ENCODE data around the gene COL26A1.
"Not testable (repeated sequence)": the region's sequence is repeated elsewhere in the genome, so short reads cannot be mapped to it uniquely, and the experiment has no call there.

Gene COL26A1

DNA sequence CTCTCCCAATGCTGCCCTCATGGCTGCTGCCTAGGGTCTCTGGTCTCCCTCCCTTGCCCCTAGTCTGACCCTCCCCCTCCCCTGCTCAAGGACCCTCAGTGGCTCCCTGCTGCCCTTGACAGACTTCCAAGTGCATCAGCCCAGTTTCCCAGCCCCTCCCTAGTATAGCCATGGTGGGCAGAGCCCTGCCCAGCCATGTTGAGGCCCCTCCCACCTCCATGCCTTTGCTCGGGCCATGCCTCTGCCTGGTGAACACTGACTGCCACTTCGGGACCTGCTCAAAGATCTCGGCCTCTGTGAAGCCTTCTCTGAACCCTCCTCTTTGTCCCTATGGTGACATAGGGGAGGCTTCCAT is 193.2 kb downstream of the COL26A1 start:
- DNase-seq: no peak

DNA sequence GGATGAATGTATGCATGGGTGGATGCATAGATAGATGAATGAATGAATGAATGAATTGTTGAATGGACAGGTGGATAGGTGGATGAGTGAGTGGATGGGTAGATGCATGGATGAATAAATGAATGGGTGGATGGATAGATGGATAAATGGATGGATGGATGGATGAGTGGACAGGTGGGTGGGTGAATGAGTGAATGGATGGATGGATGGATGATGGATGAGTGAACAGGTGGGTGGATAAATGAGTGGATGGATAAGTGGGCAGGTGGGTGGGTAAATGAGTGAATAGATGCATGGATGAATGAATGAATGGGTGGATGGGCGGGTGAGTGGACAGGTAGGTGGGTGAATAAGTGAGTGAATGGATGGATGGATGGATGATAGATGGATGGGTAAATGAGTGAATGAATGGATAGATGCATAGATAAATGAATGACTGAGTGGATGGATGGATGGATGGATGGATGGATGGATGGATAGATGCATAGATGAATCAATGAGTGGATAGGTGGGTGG is 193.8 kb downstream of the COL26A1 start:
- no peak for DNase-seq

DNA sequence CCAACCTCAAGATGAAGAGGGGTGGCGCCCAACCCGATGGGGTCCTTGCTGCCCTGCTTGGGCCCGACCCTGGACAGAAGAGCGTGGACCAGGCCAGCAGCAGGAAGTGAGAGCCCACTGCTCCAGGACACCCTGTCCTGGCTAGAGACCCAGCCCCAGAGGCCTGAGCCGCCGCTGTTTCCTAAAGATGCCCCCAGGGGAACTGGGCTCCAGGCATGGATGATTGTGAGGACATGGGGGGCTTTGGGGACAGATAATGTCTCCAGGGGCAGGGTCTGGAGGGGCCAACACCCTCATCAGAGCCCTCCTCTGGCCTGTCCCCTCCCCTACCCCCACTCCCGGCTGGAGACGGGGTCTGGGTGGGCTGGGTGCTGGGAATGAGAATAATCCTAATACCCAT is 194.7 kb downstream of the COL26A1 start:
- DNase-seq: no peak

DNA sequence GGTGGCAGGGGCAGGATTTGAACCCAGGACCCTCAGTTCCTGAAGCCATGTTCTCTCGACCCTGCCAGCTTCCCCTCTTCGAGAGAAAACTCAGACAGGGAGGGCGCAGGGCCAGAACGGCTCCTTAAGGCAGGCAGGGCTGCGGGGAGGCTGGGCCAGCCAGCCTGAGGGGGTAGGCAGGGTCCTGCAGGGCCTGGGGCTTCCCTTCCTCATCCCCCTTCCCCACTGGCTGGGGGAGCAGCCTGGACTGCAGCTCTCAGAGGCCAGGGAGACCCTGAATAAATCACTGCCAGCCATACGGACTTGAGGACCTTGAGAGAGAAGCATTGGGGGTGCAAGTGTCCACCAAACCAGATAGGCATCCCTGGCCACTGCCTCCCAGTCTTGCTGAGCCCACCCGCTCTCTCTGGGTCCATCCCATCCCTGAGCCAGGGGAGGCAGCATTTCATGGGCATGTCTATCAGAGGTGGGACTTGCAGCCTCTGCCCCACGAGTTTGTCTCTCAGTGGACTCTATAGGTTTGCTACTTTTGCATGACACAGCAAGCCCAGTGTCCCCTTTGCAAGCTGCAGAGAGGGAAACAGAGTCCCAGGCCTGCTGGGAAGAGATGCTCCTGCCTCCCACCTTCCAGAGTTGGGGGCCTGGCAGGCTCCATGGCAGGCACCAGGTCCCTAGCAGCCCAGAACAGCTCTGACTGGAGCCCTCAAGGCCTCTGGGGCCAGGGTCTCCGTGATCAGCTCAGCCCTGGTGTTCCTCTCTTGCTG is 195.5 kb downstream of the COL26A1 start:
- no peak for DNase-seq

DNA sequence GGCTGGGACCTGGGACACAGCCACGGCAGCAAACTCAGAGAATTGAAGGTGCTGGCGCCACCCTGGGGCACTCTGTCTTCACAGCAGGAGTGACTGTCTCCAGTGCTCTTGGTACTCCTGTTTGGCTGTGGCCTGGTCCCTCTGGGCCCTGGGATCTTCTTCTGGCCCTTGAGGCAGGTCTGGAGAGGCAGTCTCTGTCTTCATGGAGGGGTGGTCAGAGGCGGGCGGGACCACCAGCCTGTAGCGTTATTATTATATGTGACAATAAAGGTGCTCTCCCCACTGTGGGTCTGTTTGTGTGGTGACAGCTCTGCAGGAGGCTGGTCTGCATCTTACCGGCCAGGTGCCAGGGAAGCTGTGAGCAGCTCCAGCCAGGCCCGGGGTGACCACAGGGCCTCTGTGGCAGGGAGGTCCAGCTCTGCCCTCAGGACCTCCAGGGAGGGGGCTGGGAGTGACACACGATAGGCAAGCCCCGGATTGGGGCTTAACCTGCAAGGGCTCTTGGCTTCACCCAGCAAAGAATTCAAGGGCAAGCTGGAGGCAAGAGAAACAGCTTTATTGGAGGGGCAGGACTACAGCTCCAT is 196.2 kb downstream of the COL26A1 start:
- DNase-seq: no peak

DNA sequence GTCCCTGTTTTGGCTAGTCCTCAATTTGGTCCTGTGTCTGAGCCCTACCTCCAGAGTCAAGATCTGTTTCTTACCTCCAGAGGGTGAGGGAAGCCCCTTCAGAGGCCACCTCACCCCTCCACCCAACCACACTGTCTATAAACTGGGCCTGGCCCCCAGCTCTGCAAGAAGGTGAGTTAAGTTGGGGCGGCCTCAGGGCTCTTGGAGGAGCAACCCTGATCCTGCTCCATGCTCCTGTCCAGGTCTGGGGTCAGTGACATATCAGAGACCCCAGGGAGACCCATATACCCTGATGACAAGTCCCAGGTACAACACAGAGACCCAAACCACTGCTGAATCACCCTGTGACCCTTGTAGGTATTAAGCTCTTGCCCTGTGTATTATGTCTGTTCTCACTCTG is 196.9 kb downstream of the COL26A1 start:
- DNase-seq: no peak

DNA sequence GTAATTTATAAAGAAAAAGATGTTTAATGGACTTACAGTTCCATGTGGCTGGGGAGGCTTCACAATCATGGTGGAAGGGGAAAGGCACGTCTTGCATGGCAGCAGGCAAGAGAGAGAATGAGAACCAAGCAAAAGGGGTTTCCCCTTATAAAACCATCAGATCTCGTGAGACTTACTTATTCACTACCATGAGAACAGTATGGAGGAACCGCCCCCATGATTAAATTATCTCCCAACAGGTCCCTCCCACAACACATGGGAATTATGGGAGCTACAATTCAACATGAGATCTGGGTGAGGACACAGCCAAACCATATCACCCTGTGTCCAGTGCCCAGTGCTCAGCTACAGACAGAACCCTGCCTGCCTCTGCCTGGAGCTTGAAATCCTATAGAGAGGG is 197.3 kb downstream of the COL26A1 start:
- DNase-seq: not testable (repeated sequence)

DNA sequence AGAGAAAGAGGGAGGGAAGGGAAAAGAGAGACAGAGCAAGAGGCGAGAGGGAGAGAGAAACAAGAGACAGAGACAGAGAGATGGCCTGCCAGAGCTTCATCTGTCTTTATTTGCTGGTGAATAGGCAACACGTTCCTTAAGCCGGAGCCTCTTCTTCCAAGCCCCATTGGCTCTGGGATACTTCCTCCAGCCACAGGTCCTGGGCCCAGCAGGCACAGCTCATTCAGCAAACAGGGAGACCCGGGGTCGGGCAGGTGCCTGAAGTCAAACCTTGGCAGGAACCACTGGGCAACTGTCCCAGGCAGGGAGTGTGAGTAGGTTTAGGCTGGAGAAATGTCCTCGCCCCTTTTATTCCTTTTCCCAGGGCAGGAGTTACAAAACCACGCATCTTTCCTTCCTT is 198.2 kb downstream of the COL26A1 start:
- DNase-seq: no peak

DNA sequence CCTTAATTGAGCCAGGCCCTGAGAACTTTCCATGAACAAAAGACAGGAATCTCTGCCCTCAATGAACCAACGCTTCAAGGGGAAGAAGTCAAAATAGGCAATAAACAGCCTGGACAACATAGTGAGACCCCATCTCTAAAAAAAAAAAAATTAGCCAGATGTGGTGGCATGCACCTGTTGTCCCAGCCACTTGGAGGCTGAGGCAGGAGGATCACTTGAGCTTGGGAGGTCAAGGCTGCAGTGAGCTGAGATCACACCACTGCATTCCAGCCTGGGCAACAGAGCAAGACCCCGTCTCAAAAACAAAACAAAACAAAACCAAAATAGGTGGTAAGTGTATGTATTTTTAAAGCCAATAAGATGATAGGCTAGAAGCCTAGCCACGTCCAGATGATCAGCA is 198.6 kb downstream of the COL26A1 start:
- not testable (repeated sequence) for DNase-seq

DNA sequence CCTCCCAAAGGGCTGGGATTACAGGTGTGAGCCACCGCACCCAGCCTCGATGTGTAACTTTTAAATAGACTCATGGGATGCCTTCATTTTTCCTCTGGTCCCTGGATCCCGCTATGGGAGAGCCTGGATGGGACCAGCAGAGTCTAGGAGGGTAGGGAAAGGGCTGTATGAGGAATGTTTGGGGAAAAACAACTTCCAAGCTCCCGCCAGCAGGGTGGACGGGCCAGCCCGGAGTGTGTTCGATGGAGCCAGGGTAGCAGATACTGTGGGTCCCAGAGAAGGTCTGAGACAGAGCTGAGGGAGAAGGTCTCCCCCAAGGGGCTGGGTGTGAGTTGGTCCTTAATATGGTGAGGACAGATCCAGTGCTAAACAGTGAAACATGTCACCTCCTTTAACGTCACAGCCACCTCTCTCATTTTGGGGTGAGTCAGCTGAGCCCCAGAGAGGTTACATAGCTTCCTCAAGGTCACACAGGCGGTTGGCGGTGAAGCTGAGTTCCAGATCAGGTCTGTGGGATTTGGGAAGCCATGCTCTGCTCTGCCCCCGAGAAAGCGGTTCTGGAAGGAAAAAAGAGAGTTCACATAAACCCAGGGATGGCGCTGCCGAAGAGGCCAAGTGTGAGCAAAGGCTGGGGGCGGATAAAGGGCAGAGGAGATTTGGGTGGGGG is 200.0 kb downstream of the COL26A1 start:
- DNase-seq: no peak

DNA sequence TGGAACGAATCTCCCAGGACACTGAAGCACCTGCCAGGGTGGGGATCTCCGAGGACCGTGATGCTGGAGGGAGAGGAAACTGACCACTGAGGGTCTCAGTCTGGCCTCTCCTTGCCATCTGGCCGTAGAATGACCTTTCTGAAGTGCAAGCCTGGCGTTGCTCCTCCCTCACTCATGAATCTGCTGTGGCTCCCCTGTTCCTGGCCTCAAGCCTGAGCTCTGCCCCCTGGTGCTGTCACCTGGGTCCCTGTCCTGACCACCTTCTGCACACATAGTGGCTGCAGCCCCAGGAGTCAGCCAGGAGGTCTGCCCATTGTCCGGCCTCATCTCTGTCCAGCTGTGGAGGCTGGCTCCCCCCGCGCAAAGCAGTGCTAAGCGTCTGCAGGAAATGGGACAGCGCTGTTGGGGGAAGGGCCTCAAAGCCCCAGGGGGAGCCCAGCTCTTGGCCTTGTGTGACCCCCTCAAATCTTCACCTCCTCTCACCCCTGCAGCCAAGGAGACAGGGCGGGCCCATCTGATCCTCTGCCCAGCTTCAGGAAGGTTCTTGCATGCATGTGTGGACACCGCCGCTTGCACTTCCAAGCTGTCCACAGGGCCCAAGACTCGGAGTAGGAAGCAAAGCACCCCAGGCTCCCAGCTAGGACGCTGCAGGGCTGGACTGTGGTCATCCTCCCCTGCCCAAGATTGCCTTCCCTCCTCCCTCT is 200.7 kb downstream of the COL26A1 start:
- DNase-seq: no peak

DNA sequence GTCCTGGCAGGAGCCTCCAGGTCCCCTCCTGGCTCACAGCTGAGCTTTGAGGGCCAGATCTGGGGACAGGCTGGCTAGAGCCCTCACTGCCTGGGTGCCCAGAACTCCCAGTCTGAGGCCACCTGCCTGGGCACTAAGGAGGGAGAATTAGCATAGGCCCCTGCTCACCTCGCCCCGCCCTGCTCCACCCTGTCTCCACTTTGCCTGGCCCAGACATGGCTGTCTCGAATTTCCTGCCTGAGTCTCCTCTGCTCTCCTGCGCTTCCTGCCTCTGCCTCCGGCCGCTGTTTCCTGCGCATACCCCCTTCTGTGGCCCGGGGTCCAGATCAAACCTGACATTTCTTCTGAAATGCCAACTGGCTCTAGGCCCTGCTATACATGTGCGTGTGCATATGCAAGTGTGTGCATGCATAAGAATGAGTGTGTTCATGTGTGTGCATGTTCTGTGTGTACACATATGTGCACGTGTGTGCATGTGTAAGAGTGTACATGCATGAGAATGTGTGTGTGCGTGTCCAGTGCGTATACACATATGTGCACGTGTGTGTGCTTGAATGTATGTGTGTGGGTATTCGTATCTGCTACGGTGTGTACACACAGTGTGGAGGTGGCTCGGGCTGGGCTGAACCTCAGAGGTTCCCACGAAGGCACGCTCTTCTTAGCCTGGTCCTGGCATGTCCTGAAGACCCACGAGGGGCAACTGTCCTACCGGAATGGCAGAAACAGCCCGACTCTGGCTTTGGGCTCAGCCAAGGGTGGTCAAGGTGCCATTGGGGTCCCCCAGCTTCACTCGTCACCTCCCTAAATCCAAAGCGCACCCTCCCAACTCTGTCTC is 201.5 kb downstream of the COL26A1 start:
- DNase-seq: no peak

DNA sequence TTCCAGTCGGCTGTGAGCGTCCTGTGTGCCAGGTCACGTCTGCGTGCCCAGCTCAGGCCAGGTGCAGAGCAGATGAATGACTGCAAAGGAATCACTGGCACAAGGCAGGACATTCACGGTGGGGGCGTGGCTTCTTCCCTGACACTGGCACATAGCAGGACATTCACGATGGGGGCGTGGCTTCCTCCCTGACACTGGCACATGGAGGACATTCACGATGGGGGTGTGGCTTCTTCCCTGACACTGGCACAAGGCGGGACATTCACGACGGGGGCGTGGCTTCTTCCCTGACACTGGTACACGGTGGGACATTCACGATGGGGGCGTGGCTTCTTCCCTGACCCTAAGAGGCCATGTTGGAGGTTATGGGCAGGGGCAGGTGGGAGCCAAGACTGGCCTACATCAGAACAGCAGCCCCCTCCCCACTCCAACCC is 202.1 kb downstream of the COL26A1 start:
- DNase-seq: no peak

DNA sequence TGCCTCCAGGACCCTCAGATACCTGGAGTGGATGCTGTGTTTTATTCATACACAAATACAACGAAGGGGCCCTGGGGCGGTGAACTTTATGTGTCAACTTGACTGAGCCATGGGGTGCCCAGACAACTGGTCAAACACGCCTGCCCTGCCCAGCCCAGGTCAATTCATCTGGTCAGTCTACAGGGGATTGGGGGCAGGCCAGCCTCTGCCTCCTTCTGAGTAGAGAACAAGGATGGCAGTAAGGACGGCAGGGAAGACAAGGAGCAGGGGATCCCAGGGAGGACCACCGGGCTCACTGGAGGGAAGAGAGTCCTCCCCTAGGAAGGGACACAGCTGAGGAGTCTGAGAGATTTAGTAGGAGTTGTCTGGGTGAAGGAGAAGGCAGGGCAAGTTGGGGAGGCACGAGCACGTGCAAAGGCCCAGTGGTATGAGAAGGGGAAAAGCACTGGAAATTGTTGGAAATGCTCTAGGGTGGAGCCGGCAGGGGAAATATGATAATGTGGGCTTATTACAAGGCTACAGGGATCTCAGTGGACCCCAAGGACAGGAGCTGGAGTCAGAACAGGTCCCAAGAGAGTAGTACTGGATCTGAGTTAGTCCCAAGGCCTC is 203.0 kb downstream of the COL26A1 start:
- no peak for DNase-seq

DNA sequence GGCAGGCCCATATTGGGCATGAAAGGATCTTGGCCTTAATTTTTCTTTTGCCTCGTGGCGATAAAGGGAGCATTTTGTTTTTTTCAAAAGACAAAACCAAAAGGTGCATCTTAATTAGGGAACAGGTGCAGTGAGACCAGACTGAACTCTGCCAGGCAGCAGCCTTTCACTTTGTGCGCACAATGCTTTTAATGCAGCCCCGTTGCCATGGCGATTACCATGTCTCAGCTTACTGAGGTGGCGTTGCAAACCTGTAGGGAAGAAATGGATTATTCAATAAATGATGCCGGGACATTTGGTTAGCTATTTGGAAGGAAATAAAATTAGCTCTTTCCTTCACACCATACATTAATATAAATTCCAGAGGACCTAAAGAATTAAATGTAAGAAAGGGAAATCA is 204.6 kb downstream of the COL26A1 start:
- DNase-seq: no peak

DNA sequence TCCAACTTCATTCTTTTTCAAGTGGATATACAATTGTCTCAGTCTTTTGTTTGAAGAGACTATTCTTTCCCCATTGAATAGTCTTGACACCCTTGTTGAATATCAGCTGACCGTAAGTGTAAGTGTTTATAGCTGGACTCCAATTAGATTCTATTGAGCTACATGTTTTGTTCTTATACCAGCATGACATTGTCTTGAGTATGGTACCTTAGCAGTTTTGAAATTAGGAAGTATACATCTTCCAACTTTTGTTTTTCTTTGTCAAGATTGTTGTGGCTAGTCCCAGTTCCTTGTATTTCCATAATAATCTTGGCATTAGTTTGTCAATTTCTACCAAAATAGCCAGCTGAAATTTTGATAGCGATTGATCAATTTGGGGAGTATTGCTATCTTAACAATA is 209.5 kb downstream of the COL26A1 start:
- DNase-seq: no peak

DNA sequence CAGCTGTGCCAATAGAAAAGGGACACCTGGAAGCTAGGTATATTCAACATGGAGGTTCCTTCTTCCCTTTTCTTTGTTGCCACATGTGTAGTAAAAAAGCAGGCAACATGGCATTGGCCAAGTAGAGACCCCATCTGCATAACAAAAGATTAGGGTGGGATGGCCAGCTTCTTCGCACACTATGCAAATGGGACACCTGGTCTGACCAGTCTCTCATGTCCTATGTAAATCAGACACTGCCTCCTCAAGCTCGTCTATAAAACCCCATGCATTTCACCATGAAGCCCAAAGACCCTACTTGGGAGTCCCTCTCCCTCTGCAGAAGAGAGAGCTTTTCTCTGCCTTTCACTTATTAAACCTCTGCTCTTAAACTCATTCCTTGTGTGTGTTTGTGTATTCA is 212.5 kb downstream of the COL26A1 start:
- no peak for DNase-seq

DNA sequence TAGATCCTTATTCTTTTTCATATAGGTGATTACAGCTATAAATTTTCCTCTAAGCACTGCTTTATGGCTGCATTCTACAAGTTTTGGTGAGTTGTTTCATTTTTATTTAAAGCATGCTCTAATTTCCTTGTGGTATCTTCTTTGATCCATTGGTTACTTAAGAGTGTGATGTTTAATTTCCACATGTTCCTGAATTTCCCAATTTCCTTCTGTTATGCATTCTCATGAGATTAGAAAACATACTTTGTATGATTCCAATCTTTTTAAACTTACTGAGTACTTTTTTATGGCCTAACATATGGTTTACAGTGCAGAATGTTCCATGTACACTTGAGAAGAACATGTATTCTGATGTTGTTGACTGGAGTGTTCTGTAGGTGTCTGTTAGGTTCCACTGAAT is 213.0 kb downstream of the COL26A1 start:
- DNase-seq: no peak

DNA sequence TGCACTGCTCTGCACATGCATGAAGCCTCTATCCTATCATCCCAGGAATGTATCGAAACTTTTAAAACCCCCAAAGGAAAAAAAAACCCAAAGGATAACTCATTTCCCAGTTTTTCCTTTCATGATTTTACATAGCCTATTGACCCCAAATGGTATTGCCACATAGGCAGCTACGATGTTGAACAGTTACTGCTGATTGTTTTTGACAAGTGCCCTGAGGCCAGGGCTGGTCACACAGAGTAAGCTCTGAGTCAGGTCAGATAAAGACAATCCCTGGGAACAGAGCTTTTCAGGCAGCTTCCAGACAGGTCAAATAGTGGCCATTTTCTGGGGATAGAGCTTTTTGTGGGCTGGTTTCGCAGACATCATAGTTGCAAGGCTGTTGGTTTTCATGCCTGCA is 214.3 kb downstream of the COL26A1 start:
- DNase-seq: no peak

DNA sequence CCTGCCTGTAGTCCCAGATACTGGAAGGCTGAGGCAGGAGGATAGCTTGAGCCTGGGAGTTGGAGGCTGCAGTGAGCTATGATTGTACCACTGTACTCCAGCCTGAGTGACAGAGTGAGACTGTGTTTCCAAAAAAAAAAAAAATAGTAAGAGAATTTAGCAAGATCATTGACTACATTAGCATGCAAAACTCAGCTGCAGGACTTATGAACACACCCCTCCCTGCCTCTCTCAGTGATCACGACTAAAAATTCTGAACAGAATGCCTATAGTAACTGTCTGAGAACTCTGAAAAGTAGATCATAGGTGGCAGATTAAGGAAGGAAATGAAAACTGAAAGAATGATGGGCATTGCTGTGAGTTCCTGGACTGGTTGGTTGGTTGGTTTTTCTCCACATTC is 215.9 kb downstream of the COL26A1 start:
- no peak for DNase-seq

DNA sequence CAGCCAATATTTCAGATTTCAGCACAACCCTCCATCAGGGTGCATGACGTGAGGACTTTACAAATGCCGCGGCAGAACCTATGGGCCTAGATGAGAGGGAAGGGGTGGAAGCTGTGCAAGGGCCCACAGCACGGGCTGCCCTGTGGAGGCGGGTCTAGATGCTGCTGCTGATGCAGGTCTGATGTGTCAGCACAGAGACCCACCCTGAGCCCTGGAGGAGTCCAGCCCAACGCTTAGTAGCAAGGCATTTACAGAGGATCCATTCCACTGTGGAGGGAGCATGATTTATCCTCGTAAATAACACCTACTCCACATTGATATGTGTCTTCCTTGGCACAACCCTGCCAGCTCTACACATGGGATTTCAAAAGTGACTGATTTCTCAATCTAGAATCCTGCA is 217.9 kb downstream of the COL26A1 start:
- no peak for DNase-seq

DNA sequence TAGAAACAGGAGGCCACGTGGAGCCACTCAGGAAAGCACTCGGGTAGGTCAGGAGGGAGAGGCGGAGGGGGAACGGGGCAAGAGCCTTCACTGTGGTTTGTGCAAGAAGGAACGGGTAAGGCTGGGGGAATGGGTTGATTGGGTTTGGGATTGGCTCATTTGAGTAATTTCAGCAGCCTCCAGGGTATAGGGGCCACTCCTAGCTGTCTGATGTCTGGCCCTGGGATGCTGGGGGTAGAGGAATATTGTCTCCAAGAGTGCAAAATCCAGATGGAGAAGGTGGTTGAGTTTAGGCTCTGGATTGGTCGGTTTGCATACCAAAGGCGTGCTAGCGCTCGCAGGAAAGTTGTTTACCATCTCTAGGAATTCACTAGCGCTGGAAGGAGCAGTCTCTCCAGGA is 219.2 kb downstream of the COL26A1 start:
- DNase-seq: no peak
